ACC112 (cell line): ENCODE results near the gene SERGEF.
"Not testable (repeated sequence)": the region's sequence is repeated elsewhere in the genome, so short reads cannot be mapped to it uniquely, and the experiment has no call there.

Experiments
- H2AFZ ChIP-seq: fragments of 200-600 bp; sonication (generic); one replicate; pipeline ENCODE4 v1.6.0; 2017; ENCODE audit warnings: antibody characterized with exemption, low read length; ENCODE audit not compliant: unreplicated experiment
- H3K27ac ChIP-seq: fragments of 200-600 bp; sonication (generic); 2 replicates; pipeline ENCODE4 v1.5.1; 2014; ENCODE audit warnings: low read depth, mild to moderate bottlenecking, antibody characterized with exemption, low read length, moderate library complexity
- H3K27me3 ChIP-seq: fragments of 200-600 bp; sonication (generic); 2 replicates; pipeline ENCODE4 v1.6.1; 2014; ENCODE audit warnings: mild to moderate bottlenecking, antibody characterized with exemption, low read length, moderate library complexity, mixed read lengths; ENCODE audit not compliant: insufficient read depth
- H3K36me3 ChIP-seq: fragments of 200-600 bp; sonication (generic); 2 replicates; pipeline ENCODE4 v1.6.1; 2016; ENCODE audit warnings: mild to moderate bottlenecking, antibody characterized with exemption, low read length, moderate library complexity, mixed read lengths; ENCODE audit not compliant: insufficient read depth
- H3K4me1 ChIP-seq: fragments of 200-600 bp; sonication (generic); one replicate; pipeline ENCODE4 v1.6.1; 2016; ENCODE audit warnings: low read length, mixed read lengths; ENCODE audit not compliant: insufficient read depth, unreplicated experiment, control insufficient read depth
- H3K4me3 ChIP-seq: fragments of 200-600 bp; sonication (generic); 2 replicates; pipeline ENCODE4 v1.5.1; 2014; ENCODE audit warnings: mild to moderate bottlenecking, low read depth, low read length
- H3K79me2 ChIP-seq: fragments of 200-600 bp; sonication (generic); one replicate; pipeline ENCODE4 v1.6.0; 2016; ENCODE audit warnings: low read length; ENCODE audit not compliant: control insufficient read depth, unreplicated experiment, insufficient read depth

The SERGEF gene

DNA sequence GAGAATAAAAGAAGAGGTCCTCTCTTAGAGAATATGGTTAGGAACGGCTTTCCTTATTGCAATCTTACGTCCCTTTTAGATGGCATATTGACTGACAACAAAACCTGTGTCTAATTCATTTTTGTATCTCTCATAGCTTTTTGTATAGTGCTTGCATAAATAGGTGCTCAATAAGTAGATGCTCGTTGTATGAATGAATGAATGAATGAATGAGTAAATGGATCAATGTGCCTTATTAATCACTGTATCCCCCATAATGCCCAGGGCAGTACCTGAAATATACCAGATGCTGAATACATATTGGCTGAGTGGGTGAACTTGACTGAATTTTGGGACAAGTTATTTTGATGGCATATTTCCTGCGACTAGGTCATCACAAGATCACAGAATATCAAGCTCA is 97.9 kb downstream of the SERGEF start:
- H3K27me3 ChIP-seq: no peaks in the 10 kb centered on the region
- no peak overlapping the region for H3K27ac ChIP-seq
- H3K4me3 ChIP-seq: no peak overlapping the region
- no peaks in the 10 kb centered on the region for H3K4me1 ChIP-seq
- no peak overlapping the region for H2AFZ ChIP-seq
- H3K36me3 ChIP-seq: no peaks in the 10 kb centered on the region
- no peaks in the 10 kb centered on the region for H3K79me2 ChIP-seq

DNA sequence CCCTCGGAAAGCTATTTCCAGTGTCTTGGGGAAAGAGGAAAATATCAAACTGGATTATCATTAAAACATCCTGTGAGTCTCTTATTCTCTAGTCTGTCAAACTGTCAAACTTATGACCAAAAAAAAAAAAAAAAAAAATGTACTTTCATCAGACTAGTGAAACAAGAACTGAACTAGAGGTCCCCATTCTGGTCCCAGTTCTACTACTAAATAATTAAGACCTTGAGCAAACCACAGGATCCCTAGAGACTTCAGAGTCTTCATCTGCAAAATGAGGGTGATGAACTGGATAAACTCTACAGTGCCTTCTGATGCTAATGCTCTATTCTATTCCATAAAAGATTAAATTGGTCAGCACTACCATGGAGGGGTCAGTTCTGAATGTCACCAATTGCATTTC is 105.8 kb downstream of the SERGEF start:
- no peaks in the 10 kb centered on the region for H3K36me3 ChIP-seq
- H3K79me2 ChIP-seq: no peaks in the 10 kb centered on the region
- H2AFZ ChIP-seq: no peak overlapping the region
- H3K4me3 ChIP-seq: no peak overlapping the region
- H3K27me3 ChIP-seq: no peaks in the 10 kb centered on the region
- H3K27ac ChIP-seq: no peak overlapping the region
- H3K4me1 ChIP-seq: no peaks in the 10 kb centered on the region

DNA sequence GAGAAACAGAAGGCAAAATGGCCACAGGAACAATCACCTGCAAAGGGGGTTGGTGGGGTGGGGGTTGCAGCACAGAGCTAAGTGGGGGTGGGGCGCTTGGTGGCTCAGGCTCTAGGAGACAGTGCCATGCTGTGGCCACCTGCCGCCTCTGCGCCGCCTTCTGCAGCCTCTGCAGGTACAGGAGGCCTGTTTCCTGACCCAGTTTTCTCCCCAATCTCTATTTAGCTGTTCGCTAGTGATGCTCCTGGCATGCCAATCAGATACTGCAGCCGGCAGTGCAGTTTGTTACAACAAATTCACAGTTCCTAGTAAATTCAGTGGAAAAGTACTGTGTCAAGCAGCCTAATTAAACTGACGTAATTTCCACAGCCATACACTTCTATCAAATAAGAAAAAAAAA is 106.4 kb downstream of the SERGEF start:
- Histone ChIP-seq H3K4me3 (no peak overlapping the region), H3K27me3 (no peaks in the 10 kb centered on the region), H3K4me1 (no peaks in the 10 kb centered on the region), H3K36me3 (no peaks in the 10 kb centered on the region), H3K79me2 (no peaks in the 10 kb centered on the region), H3K27ac (no peak overlapping the region), H2AFZ (no peak overlapping the region)

DNA sequence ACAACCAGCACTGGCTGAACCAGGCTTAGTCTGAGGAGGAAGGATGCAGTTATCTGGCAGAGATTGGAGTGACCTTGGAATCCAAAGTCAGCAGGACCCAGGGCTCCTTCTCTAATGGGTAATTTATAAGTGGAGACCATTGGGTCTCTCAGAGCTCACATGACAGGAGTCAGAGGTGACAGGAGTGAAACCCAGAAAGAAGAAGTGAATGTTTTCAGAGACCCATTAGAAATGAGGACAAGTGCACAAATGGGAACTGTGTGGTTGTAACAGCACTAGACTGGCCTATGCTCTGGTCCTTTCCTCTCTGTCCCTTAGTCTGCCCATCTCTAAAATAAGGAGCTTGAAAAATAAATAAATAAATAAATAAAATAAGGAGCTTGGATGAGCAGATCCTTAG is 107.4 kb downstream of the SERGEF start:
- no peak overlapping the region for H3K4me3 ChIP-seq
- H3K79me2 ChIP-seq: no peaks in the 10 kb centered on the region
- no peaks in the 10 kb centered on the region for H3K4me1 ChIP-seq
- no peak overlapping the region for H2AFZ ChIP-seq
- H3K27ac ChIP-seq: no peak overlapping the region
- no peaks in the 10 kb centered on the region for H3K36me3 ChIP-seq
- H3K27me3 ChIP-seq: no peaks in the 10 kb centered on the region

DNA sequence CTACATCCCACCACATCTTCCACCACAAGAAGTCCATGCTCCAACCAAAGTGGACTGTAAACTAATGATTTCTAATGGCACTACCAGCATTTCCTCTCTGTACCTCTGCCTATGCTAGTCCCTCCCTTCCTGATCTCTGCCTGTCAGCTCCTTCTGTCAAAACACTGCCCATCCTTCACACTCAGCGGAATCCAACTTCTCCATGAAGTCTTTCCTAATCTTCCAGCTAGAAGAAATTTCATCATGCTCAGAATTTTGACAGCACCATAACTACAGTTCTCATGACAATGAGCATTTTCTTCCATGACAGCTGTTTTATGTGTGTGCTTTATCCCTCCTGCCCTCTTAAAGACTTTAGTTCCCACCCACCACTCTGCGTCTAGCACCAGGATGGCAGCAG is 111.4 kb downstream of the SERGEF start:
- Histone ChIP-seq H3K4me3 (no peak overlapping the region), H2AFZ (no peak overlapping the region), H3K27me3 (no peaks in the 10 kb centered on the region), H3K36me3 (no peaks in the 10 kb centered on the region), H3K27ac (no peak overlapping the region), H3K4me1 (no peaks in the 10 kb centered on the region), H3K79me2 (no peaks in the 10 kb centered on the region)

DNA sequence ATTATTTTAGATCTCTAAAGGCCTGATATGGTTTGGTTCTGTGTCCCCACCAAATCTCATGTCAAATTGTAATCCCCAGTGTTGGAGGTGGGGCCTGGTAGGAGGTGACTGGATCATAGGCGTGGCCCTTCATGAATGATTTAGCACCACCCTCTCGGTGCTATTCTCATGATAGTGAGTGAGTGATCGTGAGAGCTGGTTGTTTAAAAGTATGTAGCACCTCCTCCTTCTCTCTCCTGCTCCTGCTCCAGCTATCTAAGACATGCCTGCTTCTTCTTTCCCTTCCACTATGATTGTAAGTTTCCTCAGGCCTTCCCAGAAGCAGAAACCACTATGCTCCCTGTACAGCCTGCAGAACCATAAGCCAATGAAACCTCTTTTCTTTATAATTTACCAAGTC is 114.1 kb downstream of the SERGEF start:
- H2AFZ ChIP-seq: no peak overlapping the region
- H3K79me2 ChIP-seq: no peaks in the 10 kb centered on the region
- no peaks in the 10 kb centered on the region for H3K36me3 ChIP-seq
- H3K27ac ChIP-seq: no peak overlapping the region
- no peaks in the 10 kb centered on the region for H3K4me1 ChIP-seq
- no peak overlapping the region for H3K4me3 ChIP-seq
- no peaks in the 10 kb centered on the region for H3K27me3 ChIP-seq

DNA sequence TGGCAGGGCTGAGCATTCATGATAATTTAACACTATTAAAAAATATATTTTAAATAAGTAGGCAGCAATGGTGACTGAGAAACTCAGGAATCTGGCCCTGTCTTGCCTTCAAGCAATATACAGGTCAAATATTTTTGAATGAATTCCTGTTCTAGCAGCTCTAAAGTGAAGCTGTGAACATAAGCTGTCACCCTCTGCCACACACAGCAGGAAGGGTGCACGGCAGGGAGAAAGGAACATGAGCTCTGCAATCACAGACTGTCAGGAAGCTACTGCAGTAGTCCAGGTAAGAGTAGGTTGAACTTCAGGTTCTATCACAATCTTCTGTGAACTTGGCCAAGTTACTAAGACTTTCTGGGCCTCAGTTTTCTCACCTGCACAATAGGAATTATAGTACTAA is 114.8 kb downstream of the SERGEF start:
- no peaks in the 10 kb centered on the region for H3K36me3 ChIP-seq
- no peak overlapping the region for H2AFZ ChIP-seq
- no peaks in the 10 kb centered on the region for H3K27me3 ChIP-seq
- H3K27ac ChIP-seq: no peak overlapping the region
- no peak overlapping the region for H3K4me3 ChIP-seq
- H3K4me1 ChIP-seq: no peaks in the 10 kb centered on the region
- H3K79me2 ChIP-seq: no peaks in the 10 kb centered on the region

DNA sequence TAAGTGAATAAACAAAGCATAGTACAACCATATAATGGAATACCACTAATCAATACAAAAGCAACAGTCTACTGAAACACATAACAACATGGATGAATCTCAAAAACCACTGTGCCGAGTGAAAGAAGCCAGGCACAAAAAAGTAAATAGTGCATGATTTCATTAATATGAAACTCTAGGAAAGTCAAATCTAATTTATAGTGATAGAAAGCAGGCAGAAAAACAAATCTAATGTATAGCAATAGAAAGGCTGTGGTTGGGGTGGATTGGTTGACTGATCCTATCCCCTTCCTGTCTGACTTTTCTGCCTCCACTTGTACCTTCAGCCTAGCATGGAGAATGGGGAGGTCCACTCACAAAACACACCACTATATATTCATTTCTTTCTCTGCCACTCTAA is 115.4 kb downstream of the SERGEF start:
- H3K36me3 ChIP-seq: no peaks in the 10 kb centered on the region
- no peak overlapping the region for H3K27ac ChIP-seq
- no peaks in the 10 kb centered on the region for H3K4me1 ChIP-seq
- no peak overlapping the region for H3K4me3 ChIP-seq
- H2AFZ ChIP-seq: no peak overlapping the region
- H3K79me2 ChIP-seq: no peaks in the 10 kb centered on the region
- no peaks in the 10 kb centered on the region for H3K27me3 ChIP-seq

DNA sequence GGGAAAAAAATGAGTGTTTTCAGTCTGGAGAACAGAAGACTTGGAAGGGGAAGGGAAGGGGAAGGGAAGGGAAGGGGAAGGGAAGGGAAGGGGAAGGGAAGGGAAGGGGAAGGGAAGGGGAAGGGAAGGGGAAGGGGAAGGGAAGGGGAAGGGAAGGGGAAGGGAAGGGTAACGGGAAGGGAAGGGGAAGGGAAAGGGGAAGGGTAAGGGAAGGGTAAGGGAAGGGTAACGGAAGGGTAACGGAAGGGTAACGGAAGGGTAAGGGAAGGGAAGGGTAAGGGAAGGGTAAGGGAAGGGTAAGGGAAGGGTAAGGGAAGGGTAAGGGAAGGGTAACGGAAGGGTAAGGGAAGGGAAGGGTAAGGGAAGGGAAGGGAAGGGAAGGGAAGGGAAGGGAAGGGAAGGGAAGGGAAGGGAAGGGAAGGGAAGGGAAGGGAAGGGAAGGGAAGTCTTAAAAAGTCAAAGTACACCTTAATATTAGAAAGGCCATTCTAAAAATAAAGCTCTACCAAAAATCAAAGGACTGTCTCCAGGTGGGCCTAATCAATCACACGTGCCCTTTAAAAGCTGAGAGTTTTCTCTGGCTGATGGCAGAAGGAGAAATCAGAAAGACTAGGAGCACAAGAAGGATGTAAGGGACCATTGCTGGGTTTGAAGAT is 116.2 kb downstream of the SERGEF start:
- H2AFZ ChIP-seq, H3K27ac ChIP-seq, H3K4me3 ChIP-seq, H3K4me1 ChIP-seq, H3K79me2 ChIP-seq, H3K36me3 ChIP-seq, H3K27me3 ChIP-seq: not testable (repeated sequence)

DNA sequence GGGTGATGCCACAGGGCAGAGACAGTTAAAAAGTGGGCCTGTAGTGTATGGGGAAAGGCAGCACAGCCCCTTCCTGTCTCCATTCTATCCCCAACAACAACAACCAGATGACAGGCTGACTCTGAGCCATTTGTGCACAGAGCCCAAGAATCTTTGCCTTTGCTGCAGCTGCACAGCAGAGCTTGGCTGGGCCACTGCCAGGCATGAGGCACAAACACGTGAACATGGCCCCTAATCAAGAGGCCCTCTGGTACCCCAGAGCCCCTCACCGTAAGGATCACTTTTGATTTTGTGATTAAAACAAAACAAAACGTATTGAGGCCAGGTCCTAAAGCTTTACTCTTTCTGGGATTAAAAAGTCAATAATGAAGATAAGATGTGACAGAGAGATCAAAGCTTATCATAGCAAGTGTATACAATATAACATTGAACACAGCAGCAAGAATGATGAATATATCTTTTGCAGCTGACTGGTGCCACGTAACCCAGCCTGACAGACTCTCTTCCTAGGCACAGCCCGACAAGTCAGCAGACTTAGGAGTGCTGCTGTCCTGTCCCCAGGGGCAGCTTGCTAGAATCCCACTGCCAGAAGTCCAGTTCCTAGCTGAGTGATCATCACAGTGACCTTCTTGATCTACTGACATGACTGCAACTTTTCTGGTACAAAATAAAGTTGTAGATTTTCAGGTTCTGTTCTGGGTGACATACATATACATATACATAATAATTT is 117.8 kb downstream of the SERGEF start:
- no peak overlapping the region for H3K4me3 ChIP-seq
- no peak overlapping the region for H3K27ac ChIP-seq
- H2AFZ ChIP-seq: no peak overlapping the region
- H3K79me2 ChIP-seq: no peaks in the 10 kb centered on the region
- H3K27me3 ChIP-seq: no peaks in the 10 kb centered on the region
- H3K4me1 ChIP-seq: no peaks in the 10 kb centered on the region
- H3K36me3 ChIP-seq: no peaks in the 10 kb centered on the region

DNA sequence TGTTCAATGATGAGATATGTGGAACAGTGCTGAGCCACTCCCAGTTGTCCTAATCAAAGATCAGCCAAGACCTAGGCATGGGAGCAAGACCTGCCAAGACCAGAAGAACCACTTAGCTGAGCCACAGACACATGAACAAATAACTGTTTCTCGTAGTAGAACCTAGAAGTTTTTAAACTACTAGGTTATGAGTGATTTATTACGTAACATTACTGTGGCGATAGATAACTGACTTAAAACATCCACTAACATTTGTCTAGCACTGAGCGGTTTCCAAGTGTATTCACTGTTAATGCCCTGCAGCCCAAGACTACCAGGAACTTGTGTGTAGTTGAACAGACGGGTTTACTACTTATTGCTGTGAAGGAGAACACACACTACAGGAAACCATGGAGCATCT is 120.4 kb downstream of the SERGEF start:
- Histone ChIP-seq H3K4me3 (no peak overlapping the region), H2AFZ (no peak overlapping the region), H3K27ac (no peak overlapping the region), H3K79me2 (no peaks in the 10 kb centered on the region), H3K4me1 (no peaks in the 10 kb centered on the region), H3K36me3 (no peaks in the 10 kb centered on the region), H3K27me3 (no peaks in the 10 kb centered on the region)
